Astrocyte (in vitro differentiated cells and primary cell): ENCODE measurements around the gene LMOD3.

Experiments used
- CTCF ChIP-seq: IDR thresholded peaks from 2 replicates; pipeline ENCODE4 v1.5.1; 2011; ENCODE audit warnings: low read depth, mild to moderate bottlenecking, inconsistent platforms, low read length, moderate library complexity; ENCODE audit not compliant: insufficient read depth
- EZH2 ChIP-seq: IDR thresholded peaks from 2 replicates; pipeline ENCODE4 v1.6.1; 2012; ENCODE audit warnings: mild to moderate bottlenecking, low read length, inconsistent platforms; ENCODE audit not compliant: insufficient read depth

GRCh38 chr3:69082361-69082760, 40.0 kb downstream of the LMOD3 start:
- TF ChIP-seq CTCF (no peak), EZH2 (no peak)
